PC-9 (cell line): Measurements from ENCODE around the gene ATOH8.

ENCODE experiments used
- EZH2 ChIP-seq: fragments of 200-600 bp; sonication (generic); IDR thresholded peaks from 2 replicates; pipeline ENCODE4 v1.8.0; 2017; ENCODE audit warnings: antibody characterized with exemption, low read depth
- TF ChIP-seq, protein P1 (sequence below): fragments of 200-600 bp; sonication (generic); conservative IDR thresholded peaks from 2 replicates; pipeline ENCODE4 v1.6.1; 2017; ENCODE audit warnings: mixed run types, antibody characterized with exemption, mild to moderate bottlenecking, moderate library complexity

GRCh38 chr2:85813982-85814801 lies 60.4 kb downstream of the ATOH8 start:
- TF ChIP-seq, protein P1, sequence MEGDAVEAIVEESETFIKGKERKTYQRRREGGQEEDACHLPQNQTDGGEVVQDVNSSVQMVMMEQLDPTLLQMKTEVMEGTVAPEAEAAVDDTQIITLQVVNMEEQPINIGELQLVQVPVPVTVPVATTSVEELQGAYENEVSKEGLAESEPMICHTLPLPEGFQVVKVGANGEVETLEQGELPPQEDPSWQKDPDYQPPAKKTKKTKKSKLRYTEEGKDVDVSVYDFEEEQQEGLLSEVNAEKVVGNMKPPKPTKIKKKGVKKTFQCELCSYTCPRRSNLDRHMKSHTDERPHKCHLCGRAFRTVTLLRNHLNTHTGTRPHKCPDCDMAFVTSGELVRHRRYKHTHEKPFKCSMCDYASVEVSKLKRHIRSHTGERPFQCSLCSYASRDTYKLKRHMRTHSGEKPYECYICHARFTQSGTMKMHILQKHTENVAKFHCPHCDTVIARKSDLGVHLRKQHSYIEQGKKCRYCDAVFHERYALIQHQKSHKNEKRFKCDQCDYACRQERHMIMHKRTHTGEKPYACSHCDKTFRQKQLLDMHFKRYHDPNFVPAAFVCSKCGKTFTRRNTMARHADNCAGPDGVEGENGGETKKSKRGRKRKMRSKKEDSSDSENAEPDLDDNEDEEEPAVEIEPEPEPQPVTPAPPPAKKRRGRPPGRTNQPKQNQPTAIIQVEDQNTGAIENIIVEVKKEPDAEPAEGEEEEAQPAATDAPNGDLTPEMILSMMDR = peak; percentile 95
- no peak for TF ChIP-seq EZH2
